Kidney (tissue), 14 donors: ENCODE data around the gene EAF1. TPM values are rescaled to one million over a fixed set of nuclear protein-coding genes. Genes with fewer than 3 reads are reported as not detected.

Source experiments
- DNase-seq, 5 donors: peaks; one replicate each; pipeline ENCODE4 v3.0.0-alpha.2; 2013 to 2020
- FAIRE-seq: peaks from 2 replicates; lab custom pipeline; 2012; peaks lifted over from hg19 to GRCh38; lab: Jason Lieb, UNC
- H3K27ac ChIP-seq, 2 donors: one replicate each; pipeline ENCODE4 v1.7.0; 2013; ENCODE audit warnings: low read depth in 2 of 2, low read length in 2 of 2, inconsistent platforms in 1 of 2
- H3K27me3 ChIP-seq: one replicate; pipeline ENCODE4 v1.7.1; 2013; ENCODE audit warnings: low read length, inconsistent platforms; ENCODE audit not compliant: control insufficient read depth, insufficient read depth
- H3K36me3 ChIP-seq, 3 donors: one replicate each; pipeline versions ENCODE4 v1.7.0 to v1.7.1; 2013; ENCODE audit warnings: low read length in 3 of 3, control low read depth in 1 of 3, inconsistent platforms in 1 of 3; ENCODE audit not compliant: insufficient read depth in 3 of 3, control insufficient read depth in 2 of 3
- H3K4me1 ChIP-seq, 3 donors: one replicate each; pipeline versions ENCODE4 v1.7.0 to v1.7.1; 2013; ENCODE audit warnings: low read length in 3 of 3, inconsistent platforms in 1 of 3, low read depth in 1 of 3; ENCODE audit not compliant: control insufficient read depth in 2 of 3, insufficient read depth in 2 of 3
- H3K4me3 ChIP-seq, 3 donors: one replicate each; pipeline versions ENCODE4 v1.7.0 to v1.8.1; 2013; ENCODE audit warnings: low read length in 3 of 3, control low read depth in 1 of 3, inconsistent platforms in 1 of 3
- H3K9ac ChIP-seq, 3 donors: one replicate each; pipeline versions ENCODE4 v1.7.0 to v1.7.1; 2013; ENCODE audit warnings: low read length in 3 of 3, control low read depth in 1 of 3, inconsistent platforms in 1 of 3
- H3K9me3 ChIP-seq, 3 donors: one replicate each; pipeline versions ENCODE4 v1.7.0 to v1.7.1; 2013; ENCODE audit warnings: low read length in 3 of 3, control low read depth in 1 of 3, inconsistent platforms in 1 of 3; ENCODE audit not compliant: control insufficient read depth in 2 of 3, insufficient read depth in 1 of 3
- CTCF ChIP-seq: IDR thresholded peaks from 3 replicates; pipeline ENCODE4 v1.5.1; 2012; ENCODE audit warnings: mild to moderate bottlenecking, moderate library complexity, borderline replicate concordance; ENCODE audit not compliant: insufficient read depth; ENCODE audit errors: extremely low read depth
- intact Hi-C: fragments of 100-400 bp; cut with DNase I; formaldehyde crosslinking; loops from one replicate; pipeline ENCODE4 v1.11.1; 2022
- polyA plus RNA-seq: library from polyadenylated mRNA; stranded (reverse); fragments of 350-450 nt; fragmentation: Illumina TruSeq; extraction: RNeasy Lipid Tissue Mini Kit (QIAGEN cat#74804); gene quantifications from one replicate; pipeline ENCODE4 v1.2.3, GENCODE V29; 2014; ENCODE audit warnings: low read depth, low replicate concordance; ENCODE audit not compliant: insufficient read depth
- total RNA-seq: library from RNA; stranded (reverse); fragmentation: NEBNext Ultra II Directional; extraction: Animal tissue kit (Norgen Biotek cat#: 25700); gene quantifications from one replicate; pipeline ENCODE4 v1.2.1, GENCODE V29; 2021
- donor health status: control.
- donor health status: control.
- donor health status: control.
- donor health status: control.
- donor health status: control.
- donor health status: DM: yes; HTN: yes; CAD: no.
- donor health status: Normal renal cell carcinoma (clear cell type).

EAF1 gene
- total and polyA plus RNA-seq, 2 donors from 2014 or later = 8.3 to 16.1 TPM

GRCh38 chr3:15436246-15436645 is 8.8 kb downstream of the EAF1 start:
- intact Hi-C loops = no loop called here
- FAIRE-seq (no peak), DNase-seq (no peak)
- TF ChIP-seq CTCF = no peak
- Histone ChIP-seq H3K27ac (no peak overlapping the region), H3K4me1 (no peaks in the 10 kb centered on the region), H3K9ac (no peak overlapping the region), H3K27me3 (no peaks in the 10 kb centered on the region), H3K9me3 (no peaks in the 10 kb centered on the region), H3K36me3 (peaks cover 10 to 73% (median 54%) of the 10 kb centered on the region in 3 donors), H3K4me3 (no peak overlapping the region)

- H3K9me3 ChIP-seq = no peaks in the 10 kb centered on the region
- H3K36me3 ChIP-seq = peaks cover 10 to 78% (median 50%) of the 10 kb centered on the region in 3 donors
- H3K4me1 ChIP-seq = no peaks in the 10 kb centered on the region
- no peak overlapping the region for H3K27ac ChIP-seq
- DNase-seq (no peak), FAIRE-seq (no peak)
- TF ChIP-seq CTCF = no peak
- no peaks in the 10 kb centered on the region for H3K27me3 ChIP-seq
- H3K9ac ChIP-seq = no peak overlapping the region
- intact Hi-C loops = no loop called here
- no peak overlapping the region for H3K4me3 ChIP-seq
Observed at GRCh38 chr3:15438983-15439382, 11.6 kb downstream of the EAF1 start.

GRCh38 chr3:15439476-15439875 is 12.1 kb downstream of the EAF1 start:
- no peaks in the 10 kb centered on the region for H3K9me3 ChIP-seq
- H3K36me3 ChIP-seq = peaks cover 10 to 73% (median 45%) of the 10 kb centered on the region in 3 donors
- no peak overlapping the region for H3K27ac ChIP-seq
- no peak for TF ChIP-seq CTCF
- H3K9ac ChIP-seq = no peak overlapping the region
- FAIRE-seq (no peak), DNase-seq (no peak)
- no peaks in the 10 kb centered on the region for H3K27me3 ChIP-seq
- no peaks in the 10 kb centered on the region for H3K4me1 ChIP-seq
- H3K4me3 ChIP-seq = no peak overlapping the region
- intact Hi-C loops = no loop called here

GRCh38 chr3:15440891-15441290 is 13.5 kb downstream of the EAF1 start:
- Histone ChIP-seq H3K27ac (no peak overlapping the region), H3K9ac (no peak overlapping the region), H3K27me3 (no peaks in the 10 kb centered on the region), H3K4me1 (no peaks in the 10 kb centered on the region), H3K4me3 (no peak overlapping the region), H3K9me3 (no peaks in the 10 kb centered on the region), H3K36me3 (peaks cover 10 to 61% (median 34%) of the 10 kb centered on the region in 3 donors)
- FAIRE-seq (no peak), DNase-seq (no peak)
- TF ChIP-seq CTCF = no peak
- intact Hi-C loops = no loop called here
